Fibroblast of villous mesenchyme (primary cell): ENCODE data around the gene HDGF. TPM values are rescaled to one million over a fixed set of nuclear protein-coding genes. Genes with fewer than 3 reads are reported as not detected.
A peak's percentile ranks its signal among the peaks of the same experiment; 100 is the strongest.

ENCODE experiments used
- DNase-seq: peaks from one replicate; pipeline ENCODE4 v3.0.0-alpha.2; 2010; ENCODE audit warnings: low read depth
- H3K4me3 ChIP-seq: 2 replicates; pipeline ENCODE4 v1.5.1; 2011; ENCODE audit warnings: low read depth, mild to moderate bottlenecking, low read length
- CTCF ChIP-seq: IDR thresholded peaks from 2 replicates; pipeline ENCODE4 v1.5.1; 2012; ENCODE audit warnings: low read depth, mild to moderate bottlenecking, low read length; ENCODE audit not compliant: insufficient read depth
- total RNA-seq: library from RNA; depleted of rRNA; stranded (reverse); fragments of >200 nt; gene quantifications from 2 replicates; pipeline ENCODE4 v1.2.3, GENCODE V29; 2012

The HDGF gene
- total RNA-seq, 1 donor, result 196 TPM

- TF ChIP-seq CTCF, result no peak
- H3K4me3 ChIP-seq, result peak within 1 kb of the TSS; percentile 63
- peak; percentile 44 for DNase-seq
Observed at GRCh38 chr1:156705321-156705917, 46.1 kb downstream of the HDGF start, which contains the start of gene CRABP2. Gene CRABP2, minus strand, starts transcription at chr1:156705583. Its CDS starts 137 bp downstream, at chr1:156705446.

GRCh38 chr1:156704930-156705320 lies 46.5 kb downstream of the HDGF start:
- H3K4me3 ChIP-seq, result peak overlapping the region; percentile 63
- TF ChIP-seq CTCF, result no peak

GRCh38 chr1:156704166-156704711 lies 47.2 kb downstream of the HDGF start:
- peak overlapping the region; percentile 63 for H3K4me3 ChIP-seq
- TF ChIP-seq CTCF, result no peak
- DNase-seq, result no peak

More at GRCh38 chr1:156704930-156705320, 46.5 kb downstream of the HDGF start:
- DNase-seq, result peak; percentile 65

GRCh38 chr1:156703741-156704140 lies 47.7 kb downstream of the HDGF start:
- no peak for TF ChIP-seq CTCF
- DNase-seq, result no peak
- peak overlapping the region; percentile 63 for H3K4me3 ChIP-seq

GRCh38 chr1:156703336-156703735 lies 48.1 kb downstream of the HDGF start:
- DNase-seq, result no peak
- peak overlapping the region; percentile 63 for H3K4me3 ChIP-seq
- no peak for TF ChIP-seq CTCF

GRCh38 chr1:156700736-156701531 lies 50.5 kb downstream of the HDGF start:
- H3K4me3 ChIP-seq, result no peak overlapping the region
- DNase-seq, result no peak
- no peak for TF ChIP-seq CTCF
